GM19452 (cell line): ENCODE data around the gene BAIAP2.
"Not testable (repeated sequence)": the region's sequence is repeated elsewhere in the genome, so short reads cannot be mapped to it uniquely, and the experiment has no call there.

Source experiments
- ATAC-seq: cut with Tn5 transposase; IDR thresholded peaks from one replicate; pipeline ENCODE4 v1.9.1; 2021; ENCODE audit not compliant: unreplicated experiment

Gene BAIAP2

GRCh38 chr17:81135505-81136278, 100.7 kb downstream of the BAIAP2 start:
- no peak for ATAC-seq

DNA sequence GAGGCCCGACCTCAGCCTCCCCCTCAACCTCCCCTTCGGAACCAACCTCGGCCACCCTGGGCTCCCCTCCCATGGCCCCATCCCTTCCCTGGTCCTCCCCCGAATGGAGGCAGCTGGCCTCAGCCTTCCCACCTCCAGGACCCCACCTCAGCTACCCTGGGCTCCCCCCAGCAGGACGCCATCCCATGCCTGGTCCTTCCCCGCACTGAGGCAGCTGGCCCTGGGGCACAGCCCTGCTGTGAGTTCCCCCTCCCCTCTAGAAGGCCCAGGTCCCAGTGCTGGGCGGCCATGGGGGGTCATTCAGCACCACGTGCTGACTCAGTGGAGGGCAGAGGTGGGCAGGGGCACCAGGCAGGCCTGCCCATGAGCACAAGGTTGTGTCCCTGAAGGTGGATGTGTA, 101.4 kb downstream of the BAIAP2 start:
- no peak for ATAC-seq

DNA sequence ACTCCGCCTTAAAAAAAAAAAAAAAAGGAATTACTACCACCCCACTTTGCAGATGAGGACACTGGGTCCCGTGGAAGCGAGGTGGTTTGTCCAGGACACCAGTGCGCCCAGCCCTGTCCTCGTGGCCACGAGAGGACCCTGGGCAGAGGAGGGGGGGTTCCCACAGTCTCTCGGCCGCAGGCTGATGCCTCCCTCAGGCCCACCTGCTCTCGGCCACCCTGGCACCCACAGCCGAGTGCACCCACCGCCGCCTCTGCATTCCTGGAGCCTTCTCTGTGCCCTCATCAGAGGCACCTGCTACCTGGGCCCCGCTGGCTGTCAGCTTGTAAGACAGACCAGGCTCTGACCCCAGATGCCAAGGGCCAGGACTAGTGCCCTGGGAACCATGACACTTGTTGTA, 102.3 kb downstream of the BAIAP2 start:
- ATAC-seq = no peak

DNA sequence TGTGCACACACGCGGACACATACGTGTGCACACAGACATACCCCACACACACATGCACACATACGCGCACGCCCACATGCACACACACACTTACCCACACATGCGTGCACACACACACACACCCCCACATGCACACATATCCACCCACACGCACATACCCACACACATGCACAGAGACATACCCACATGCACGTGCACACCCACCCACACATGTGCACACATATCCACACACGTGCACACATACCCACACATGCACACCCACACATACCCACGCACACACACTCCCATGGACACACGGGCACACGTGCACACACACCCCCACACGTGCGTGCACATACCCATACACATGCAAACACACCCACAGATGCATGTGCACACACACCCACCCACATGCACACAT, 103.1 kb downstream of the BAIAP2 start:
- ATAC-seq = no peak

GRCh38 chr17:81138500-81138899, 103.5 kb downstream of the BAIAP2 start:
- no peak for ATAC-seq

GRCh38 chr17:81139428-81139827, 104.5 kb downstream of the BAIAP2 start:
- ATAC-seq = no peak

- no peak for ATAC-seq
Observed at GRCh38 chr17:81140018-81140417, 105.1 kb downstream of the BAIAP2 start.

DNA sequence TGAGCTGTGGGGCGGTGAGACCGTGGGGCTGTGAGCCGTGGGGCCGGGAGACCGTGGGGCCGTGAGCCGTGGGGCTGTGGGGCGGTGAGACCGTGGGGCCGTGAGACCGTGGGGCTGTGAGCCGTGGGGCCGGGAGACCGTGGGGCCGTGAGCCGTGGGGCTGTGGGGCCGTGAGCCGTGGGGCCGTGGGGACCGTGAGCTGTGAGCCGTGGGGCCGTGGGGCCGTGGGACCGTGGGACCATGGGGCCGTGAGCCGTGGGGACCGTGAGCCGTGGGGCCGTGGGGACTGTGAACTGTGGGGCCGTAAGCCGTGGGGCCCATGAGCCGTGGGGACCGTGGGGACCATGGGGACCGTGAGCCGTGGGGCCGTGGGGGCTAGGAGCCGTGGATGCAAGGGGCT, 105.7 kb downstream of the BAIAP2 start:
- ATAC-seq = no peak

- no peak for ATAC-seq
Observed at GRCh38 chr17:81142301-81143199, 107.6 kb downstream of the BAIAP2 start.

- no peak for ATAC-seq
Observed at GRCh38 chr17:81143200-81143527, 108.2 kb downstream of the BAIAP2 start.

DNA sequence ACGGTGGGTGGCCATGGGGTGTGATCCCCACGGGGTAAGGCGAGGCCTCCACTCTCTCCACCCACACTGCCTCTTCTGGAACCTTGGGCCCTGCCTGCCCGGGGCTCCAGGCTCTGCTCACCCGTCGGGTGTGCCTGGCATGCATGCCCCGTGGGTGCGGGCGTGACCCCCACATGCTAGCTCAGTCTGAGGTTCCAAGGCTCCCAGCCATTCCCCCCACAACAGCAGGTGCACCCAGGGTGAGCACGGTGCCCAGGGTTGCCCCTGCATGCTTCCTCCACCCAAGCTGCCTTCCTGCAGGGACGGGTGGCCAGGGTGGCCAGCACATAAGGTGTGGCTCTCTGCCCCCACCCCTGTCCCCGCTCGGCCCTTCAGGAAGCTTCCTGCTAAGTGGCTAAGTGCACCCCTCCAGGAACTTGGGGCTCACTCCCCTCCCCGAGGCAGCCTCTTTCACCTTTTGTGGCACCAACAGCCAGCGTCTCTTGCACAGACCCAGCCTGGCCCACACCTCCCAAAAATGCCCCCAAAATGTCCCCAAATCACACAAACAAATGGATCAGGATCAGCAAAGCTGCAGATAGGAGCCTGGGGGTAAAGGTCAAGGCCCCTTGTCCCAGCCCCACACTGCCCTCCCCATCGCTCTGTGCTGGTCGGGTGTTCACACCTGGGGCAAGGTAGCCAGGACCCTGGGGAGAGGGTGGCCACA, 108.9 kb downstream of the BAIAP2 start:
- ATAC-seq = no peak

DNA sequence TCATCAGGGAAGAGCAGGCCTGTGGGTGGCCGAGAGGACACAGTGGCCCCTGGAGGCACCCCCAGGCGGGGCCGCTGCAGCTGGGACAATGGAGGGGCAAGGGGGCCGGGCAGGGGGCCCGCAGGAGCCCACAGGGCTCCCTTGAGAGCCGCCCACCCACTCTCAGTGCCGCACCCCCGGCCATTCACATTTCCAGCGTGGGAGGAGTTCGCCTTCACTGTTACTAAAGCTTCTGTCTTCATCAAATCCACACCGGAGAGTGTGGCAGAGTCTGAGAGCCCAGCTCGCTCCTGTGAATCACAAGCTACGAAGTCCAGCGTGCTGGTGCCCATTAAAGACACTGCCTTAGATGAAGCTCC, 109.5 kb downstream of the BAIAP2 start:
- no peak for ATAC-seq

DNA sequence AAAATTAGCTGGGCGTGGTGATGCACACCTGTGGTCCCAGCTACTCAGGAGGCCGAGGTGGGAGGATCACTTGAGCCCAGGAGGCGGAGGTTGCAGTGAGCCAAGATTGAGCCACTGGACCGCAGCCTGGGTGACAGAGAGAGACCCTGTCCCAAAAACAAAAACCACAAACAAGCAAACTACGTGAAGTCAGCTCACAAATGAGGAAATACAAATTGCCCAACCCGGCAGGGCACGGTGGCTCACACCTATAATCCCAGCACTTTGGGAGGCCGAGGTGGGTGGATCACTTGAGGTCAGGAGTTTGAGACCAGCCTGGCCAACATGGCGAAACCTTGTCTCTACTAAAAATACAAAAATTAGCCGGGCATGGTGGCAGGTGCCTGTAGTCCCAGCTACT, 111.3 kb downstream of the BAIAP2 start:
- ATAC-seq = not testable (repeated sequence)

DNA sequence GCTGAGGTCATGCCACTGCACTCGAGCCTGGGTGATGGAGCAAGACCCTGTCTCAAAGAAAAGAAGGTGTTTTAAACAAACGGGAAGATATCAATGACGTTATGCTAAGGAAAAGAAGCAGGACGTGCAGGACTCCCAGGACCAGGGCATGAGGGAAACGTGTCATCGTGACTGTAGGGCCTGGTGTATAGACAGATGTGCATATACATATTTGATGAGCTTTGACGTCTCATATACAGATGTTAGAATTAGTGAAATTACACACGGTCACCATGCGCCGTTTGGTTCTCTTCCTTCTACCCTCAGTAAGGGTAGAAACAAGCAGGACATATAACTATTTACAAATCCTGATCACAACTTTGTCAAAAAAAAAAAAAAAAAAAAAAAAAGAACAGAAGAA, 112.8 kb downstream of the BAIAP2 start:
- ATAC-seq = no peak

DNA sequence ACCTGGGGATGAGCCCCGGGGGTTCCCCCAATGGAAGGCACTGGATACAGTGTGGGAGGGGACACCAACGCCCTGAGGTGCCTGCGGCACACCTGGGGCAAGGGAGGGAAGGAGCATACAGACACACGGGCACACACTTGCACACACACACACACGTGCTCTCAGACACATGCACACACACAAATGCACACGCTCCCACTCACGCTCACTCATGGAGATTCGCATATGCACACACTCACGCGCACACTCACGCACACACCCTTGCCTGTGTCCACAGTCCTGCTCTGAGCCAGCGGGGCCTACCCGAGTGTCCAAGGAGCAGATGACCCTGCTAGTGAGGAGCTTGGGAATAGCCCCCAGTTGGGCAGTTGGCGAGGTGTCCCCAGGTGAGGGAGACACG, 113.6 kb downstream of the BAIAP2 start:
- ATAC-seq = no peak

DNA sequence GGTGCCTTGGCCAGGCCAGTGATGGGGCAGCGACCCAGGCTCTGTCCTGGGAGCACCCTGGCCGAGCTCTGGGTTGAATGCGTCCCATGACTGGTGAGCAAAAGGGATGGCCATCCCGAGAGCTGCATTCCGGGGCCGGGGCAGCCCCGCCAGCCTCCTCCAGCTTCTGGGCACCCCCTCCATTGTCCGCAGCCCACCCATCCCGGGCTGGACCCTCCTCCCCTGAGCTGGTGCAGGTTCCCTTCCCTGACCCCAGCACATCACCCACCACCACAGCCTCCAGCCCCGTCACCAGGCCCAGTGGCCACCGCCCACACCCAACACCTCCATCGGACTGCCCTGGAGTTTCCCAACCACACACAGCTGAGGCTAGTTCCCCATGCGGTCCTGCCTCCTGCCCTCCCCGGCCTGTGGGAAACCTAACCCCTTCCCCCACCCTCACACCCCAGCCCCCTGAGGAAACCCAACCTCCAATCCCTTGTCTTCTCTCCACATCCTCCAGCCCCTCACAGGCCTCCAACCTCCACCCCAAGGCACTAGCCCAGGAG, 114.1 kb downstream of the BAIAP2 start:
- no peak for ATAC-seq

GRCh38 chr17:81150377-81151077, 115.6 kb downstream of the BAIAP2 start:
- no peak for ATAC-seq

DNA sequence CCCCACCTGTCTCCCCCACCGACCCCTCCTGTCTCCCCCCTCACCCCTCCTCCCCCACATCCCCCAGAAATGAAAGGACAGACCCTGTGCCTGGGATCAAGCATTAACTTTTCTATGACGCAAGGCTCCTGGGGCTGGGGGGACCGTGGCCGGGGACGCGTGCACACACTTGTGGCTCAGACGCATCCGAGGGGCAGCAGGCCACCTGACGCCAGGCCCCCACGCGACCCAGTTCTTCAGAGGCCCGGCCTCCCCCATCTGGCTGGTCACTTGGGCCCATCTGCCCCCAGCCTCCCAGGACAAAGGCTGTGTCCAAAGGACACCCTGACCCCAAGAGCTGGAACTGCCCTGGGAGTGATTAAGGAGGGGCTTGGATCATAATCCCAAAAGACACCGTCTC, 116.3 kb downstream of the BAIAP2 start:
- no peak for ATAC-seq

DNA sequence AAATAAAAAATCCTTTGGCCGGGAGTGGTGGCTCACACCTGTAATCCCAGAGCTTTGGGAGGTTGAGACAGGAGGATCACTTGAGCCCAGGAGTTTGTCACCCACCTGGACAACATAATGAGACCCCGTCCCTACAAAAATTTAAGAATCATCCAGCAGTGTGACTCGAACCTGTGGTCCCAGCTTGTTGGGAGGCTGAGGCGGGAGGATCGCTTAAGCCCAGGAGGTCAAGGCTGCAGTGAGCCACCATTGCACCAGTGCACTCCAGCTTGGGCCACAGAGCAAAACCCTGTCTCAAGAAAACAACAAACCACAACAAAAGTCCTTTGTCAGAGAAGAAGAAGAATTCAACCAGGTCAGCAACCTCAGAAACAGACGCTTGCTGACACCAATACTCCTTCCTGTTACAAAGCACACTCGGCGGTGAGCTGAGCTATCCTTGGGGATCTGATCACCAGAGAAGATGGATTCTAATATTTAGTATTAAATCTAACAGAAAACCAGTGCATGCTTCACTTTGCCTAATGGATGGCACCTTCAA, 117.4 kb downstream of the BAIAP2 start:
- no peak for ATAC-seq

- ATAC-seq = no peak
Observed at GRCh38 chr17:81153340-81153803, 118.4 kb downstream of the BAIAP2 start.
